Stimulated activated naive CD8-positive, alpha-beta T cell treated with anti-CD3 and anti-CD28 coated beads, Interleukin-15, amount 100 ng/mL, for 72 hours (primary cell): ENCODE measurements around the gene FAM83G.
A peak's percentile ranks its signal among the peaks of the same experiment; 100 is the strongest.

Source experiments
- ATAC-seq: fragments of 150-1000 bp; cut with Tn5 transposase; 2 replicates; pipeline ENCODE4 v1.10.0; 2021; ENCODE audit warnings: mild to moderate bottlenecking, moderate library complexity
- DNase-seq, 2 donors: peaks; one replicate each; pipeline ENCODE4 v3.0.0; 2021 to 2022
- H3K27ac Mint-ChIP-seq, 2 donors: one replicate each; pipeline ENCODE4 v1.8.0; 2022; ENCODE audit warnings: mild to moderate bottlenecking in 2 of 2, mixed read lengths in 2 of 2, moderate library complexity in 2 of 2
- H3K27me3 Mint-ChIP-seq: one replicate; pipeline ENCODE4 v1.8.0; 2022; ENCODE audit warnings: mixed read lengths
- H3K4me1 Mint-ChIP-seq: one replicate; pipeline ENCODE4 v1.8.0; 2022; ENCODE audit warnings: mild to moderate bottlenecking, mixed read lengths
- H3K4me3 Mint-ChIP-seq, 2 donors: one replicate each; pipeline ENCODE4 v1.8.0; 2022; ENCODE audit warnings: mild to moderate bottlenecking in 2 of 2, mixed read lengths in 2 of 2, moderate library complexity in 1 of 2
- H3K9me3 Mint-ChIP-seq, 2 donors: one replicate each; pipeline ENCODE4 v1.8.0; 2022; ENCODE audit warnings: mixed read lengths in 2 of 2

Gene FAM83G

DNA sequence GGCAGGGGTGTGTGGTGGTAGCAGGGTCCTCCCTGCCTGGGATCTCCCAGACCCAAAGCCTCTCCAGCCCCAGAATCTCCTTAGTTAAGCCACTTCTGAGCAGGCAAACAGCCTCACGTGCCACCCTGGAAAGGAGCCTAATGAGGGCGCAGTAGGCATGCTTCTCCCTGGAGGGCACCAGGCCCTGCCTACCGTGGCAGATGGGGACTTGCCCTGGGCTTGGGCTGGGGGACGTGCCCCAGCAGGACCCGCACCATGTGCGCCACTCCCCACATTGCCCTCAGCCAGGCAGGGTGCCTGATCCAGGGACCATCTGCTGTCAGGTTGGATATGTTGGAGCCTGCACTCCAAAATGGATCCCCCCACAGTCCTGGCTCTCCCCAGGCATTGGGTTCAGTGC lies 14.2 kb downstream of the FAM83G start:
- Mint-ChIP-seq H3K4me3 (no peak overlapping the region), H3K27ac (no peak overlapping the region), H3K27me3 (no peaks in the 10 kb centered on the region), H3K9me3 (peaks cover 5 to 7% of the 10 kb centered on the region in 2 donors), H3K4me1 (peaks cover 46% of the 10 kb centered on the region)
- ATAC-seq: no peak
- DNase-seq: no peak

DNA sequence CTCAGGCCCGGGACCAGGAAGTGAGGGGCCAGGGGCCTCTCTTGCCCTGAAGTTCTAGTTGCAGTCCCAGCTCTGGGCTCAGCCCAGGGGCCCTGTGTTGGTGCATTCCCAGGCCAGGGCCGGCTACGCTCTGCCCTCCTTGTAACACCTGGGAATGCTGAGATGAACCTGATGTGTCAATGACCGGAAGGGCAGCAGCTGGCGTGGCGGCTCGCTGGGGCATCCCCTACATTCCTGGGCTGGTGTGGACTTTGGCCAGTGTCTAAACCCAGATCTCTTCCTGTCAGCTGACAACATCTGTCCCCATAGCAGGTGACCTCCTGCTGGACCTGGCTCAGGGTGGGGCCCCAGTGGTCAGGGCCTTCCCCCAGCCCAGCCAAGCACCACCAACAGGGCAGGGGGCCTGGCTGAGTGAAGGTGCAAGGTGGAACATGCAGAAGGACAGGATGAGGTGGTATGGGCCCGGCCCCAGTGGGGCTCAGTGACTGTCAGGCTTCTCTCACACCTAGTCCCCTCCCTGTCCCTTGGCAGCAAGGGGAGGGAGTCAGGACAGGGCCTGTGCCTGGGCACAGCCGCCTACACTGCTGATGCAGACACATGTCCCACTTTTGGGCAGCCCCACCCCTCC lies 15.9 kb downstream of the FAM83G start:
- Mint-ChIP-seq H3K27me3 (no peaks in the 10 kb centered on the region), H3K27ac (no peak overlapping the region), H3K4me3 (no peak overlapping the region), H3K4me1 (peaks cover 38% of the 10 kb centered on the region), H3K9me3 (no peaks in the 10 kb centered on the region)
- DNase-seq (no peak), ATAC-seq (no peak)

DNA sequence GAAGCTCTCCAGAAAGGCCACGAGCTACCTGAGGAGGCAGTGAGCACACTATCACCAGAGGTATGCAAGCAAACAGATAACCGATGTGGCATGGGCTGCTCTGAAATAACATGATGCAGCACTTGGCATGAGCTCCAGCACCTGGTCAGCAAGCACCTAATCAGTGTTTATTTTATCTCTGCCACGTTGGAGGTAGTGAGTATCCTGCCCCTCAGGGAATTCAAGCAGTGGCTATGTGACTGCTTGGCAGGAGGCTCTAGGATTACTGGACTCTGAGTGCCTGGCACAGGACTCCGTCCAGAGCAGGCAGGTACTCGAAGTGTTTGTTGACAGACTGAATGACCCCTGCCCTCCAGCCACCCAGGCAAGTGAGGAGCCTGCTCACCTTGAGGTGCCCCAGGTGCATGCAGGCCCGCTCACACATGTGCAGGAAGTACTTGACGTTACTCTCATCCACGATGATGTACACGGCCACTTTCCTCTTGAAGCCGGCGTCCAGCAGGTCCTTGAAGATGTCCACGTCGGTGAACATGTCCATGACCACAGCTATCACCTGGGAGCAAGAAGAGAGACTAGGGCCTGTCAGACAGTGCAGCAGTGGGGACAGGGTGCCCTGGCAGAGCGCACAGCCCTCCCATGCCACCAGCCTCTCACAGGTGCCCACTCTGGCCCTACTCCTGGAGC lies 16.6 kb downstream of the FAM83G start:
- DNase-seq: no peak
- H3K27ac Mint-ChIP-seq: no peak overlapping the region
- H3K4me1 Mint-ChIP-seq: peaks cover 31% of the 10 kb centered on the region
- H3K9me3 Mint-ChIP-seq: no peaks in the 10 kb centered on the region
- no peak overlapping the region for H3K4me3 Mint-ChIP-seq
- H3K27me3 Mint-ChIP-seq: no peaks in the 10 kb centered on the region
- ATAC-seq: no peak

DNA sequence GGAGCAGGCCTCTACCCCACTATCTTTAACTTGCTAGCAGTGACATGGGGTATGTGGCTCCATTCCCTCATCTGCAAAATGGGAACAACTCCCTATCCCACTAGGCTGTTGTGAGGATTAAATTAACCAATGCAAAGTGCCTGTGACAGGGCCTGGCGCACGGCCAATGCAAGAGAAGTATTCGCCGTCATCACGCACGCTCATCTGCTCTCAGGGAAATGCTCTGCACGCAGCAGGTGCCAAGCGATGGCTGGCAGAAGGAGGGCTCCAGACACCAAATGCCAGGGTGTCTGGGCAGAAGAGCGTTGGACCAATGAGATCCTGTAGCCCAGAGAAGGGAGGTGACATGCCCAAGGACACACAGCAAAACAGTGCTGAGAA lies 17.3 kb downstream of the FAM83G start:
- Mint-ChIP-seq H3K27ac (no peak overlapping the region), H3K4me1 (peaks cover 23% of the 10 kb centered on the region), H3K27me3 (no peaks in the 10 kb centered on the region), H3K4me3 (no peak overlapping the region), H3K9me3 (no peaks in the 10 kb centered on the region)
- ATAC-seq (no peak), DNase-seq (no peak)

DNA sequence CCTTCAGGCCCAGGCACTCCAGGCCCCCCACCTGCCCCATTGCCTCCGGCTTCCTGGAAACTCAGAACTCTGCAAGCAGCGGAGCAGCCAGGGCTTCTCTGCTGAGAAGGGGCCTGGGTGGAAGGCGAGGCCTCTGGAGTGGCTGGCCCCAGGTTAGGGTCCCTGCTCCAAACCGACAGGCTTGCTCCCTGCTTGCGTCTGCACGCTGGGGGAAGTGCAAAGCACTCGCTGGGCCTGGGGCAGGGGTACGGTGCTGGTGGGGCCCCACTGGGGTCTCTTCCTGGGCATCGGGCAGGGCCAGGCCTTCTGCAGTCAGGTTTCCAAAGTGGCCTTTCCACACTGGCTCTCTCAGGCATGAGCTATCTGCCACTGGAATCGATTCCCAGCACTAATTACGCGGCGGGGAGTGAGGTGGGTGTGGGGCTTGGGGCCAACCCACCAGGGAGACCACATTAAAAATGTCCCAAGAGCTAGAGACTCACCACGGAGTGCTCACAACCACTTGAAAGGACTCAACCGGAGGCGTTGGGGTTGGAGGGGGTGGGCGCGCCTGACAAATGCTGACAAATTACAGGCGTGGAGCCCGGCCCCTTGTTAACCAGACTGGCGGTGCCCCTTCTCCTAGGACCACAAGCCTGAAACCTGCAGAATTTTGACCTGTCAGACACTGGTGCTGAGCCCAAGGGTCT lies 17.9 kb downstream of the FAM83G start:
- H3K4me3 Mint-ChIP-seq: no peak overlapping the region
- H3K27me3 Mint-ChIP-seq: no peaks in the 10 kb centered on the region
- ATAC-seq: peak; percentile 42
- peaks cover 20% of the 10 kb centered on the region for H3K4me1 Mint-ChIP-seq
- H3K9me3 Mint-ChIP-seq: no peaks in the 10 kb centered on the region
- DNase-seq: peak in 1 of 2 donors; percentile 27
- H3K27ac Mint-ChIP-seq: no peak overlapping the region

DNA sequence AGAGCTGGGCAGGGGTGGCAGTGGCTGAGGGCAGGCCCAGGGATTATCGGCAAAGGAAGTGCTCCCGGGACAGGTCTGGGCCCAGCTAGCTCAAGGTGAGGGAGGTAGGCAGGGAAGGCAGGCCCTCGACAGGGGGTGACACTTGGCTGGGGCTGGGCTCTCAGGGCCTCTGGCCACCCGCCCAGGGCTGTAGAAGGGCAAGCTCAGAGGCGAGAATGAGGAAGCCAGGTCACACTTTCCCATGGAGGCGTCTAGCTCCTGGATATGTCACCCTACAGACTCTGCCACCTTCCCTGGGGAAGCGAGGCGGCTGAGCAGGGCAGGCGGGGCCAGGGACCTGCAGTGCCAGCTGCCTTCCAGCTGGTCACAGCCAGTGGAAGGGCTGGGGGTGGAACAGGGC lies 19.1 kb downstream of the FAM83G start:
- no peak for DNase-seq
- Mint-ChIP-seq H3K9me3 (no peaks in the 10 kb centered on the region), H3K4me3 (no peak overlapping the region), H3K27ac (no peak overlapping the region), H3K27me3 (no peaks in the 10 kb centered on the region), H3K4me1 (peaks cover 20% of the 10 kb centered on the region)
- ATAC-seq: no peak

DNA sequence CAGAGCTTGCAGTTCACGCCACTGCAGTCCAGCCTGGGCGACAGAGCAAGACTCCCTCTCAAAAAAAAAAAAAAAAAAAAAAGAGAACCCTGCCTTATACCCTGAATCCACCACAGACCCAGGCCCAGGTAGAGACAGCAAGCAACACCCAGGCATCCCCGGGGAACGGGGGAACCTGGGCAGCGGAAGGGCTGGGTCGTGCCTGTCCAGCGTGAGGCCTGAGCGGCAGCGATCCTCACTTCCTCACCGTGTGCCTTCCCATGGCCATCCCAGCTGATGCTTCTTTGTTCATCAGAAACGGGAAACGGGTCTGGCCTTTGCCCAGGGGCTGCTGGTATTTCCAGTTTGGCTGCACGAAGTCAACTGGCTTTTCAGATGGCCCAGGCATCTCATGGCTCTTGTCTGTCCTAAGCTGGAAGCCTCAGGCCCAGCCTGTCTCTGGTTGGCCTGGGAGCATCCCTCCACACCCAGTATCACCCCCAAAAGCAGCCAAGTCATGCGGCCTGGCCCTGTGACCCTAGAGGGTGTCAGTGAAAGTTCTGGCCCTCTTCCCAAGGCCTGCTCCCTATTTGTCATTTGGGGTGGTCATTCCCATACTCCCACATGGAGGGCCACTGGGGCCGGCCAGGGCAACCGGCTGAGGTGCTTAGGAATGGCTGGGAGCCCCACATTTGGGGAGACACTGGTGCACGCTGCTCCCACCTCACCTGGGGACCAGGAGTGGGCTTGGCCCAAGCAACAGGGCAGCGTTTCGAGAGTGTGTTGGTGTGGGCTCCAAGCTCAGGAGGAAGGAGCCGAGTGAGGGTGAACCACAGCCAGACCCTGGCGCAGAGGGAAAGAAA lies 20.1 kb downstream of the FAM83G start:
- peak overlapping the region in 1 of 2 donors; percentile 15 for H3K27ac Mint-ChIP-seq
- DNase-seq: no peak
- no peak for ATAC-seq
- peaks cover 20% of the 10 kb centered on the region for H3K4me1 Mint-ChIP-seq
- no peak overlapping the region for H3K4me3 Mint-ChIP-seq
- no peaks in the 10 kb centered on the region for H3K27me3 Mint-ChIP-seq
- H3K9me3 Mint-ChIP-seq: no peaks in the 10 kb centered on the region

DNA sequence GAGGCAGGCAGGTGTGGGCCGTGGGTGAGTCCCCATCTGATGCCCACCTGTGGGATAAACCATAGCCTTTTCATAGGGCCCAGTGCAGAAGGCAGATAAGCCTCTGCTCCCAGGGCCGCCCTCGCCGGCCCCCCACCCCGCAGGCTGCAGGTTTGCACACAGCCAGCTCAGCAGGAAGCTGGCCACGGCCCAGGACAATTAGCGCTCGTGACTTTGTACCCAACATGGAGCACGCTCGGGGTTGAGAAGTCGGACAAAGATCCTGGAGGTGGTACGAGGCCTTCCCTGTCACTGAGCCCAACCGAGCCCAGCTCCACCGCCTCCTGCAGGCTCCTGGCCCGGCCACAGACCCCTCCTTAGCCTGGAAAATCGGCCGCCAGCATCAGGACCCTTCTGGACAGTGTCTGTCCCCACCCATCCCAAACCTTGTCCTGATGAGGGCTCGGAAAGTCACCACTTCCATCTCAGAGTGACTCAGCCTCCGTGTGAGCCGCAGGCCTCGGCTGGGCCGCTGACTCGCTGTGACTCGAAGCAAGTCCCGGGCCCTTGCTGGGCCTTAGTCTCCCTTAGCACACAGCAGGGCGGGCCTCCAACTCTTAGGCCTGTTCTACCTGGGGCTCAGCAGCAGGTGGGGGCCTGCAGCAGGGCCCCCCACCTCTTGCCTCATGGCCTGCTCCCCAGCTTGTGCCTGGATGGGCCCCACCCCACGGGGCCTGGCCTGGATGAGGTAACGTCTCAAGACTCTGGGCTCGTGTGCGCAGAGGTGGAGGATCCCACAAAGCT lies 22.7 kb downstream of the FAM83G start:
- Mint-ChIP-seq H3K4me3 (peak overlapping the region in 1 of 2 donors; percentile 24), H3K27me3 (no peaks in the 10 kb centered on the region), H3K27ac (peak overlapping the region in 1 of 2 donors; percentile 83), H3K9me3 (no peaks in the 10 kb centered on the region), H3K4me1 (peaks cover 6% of the 10 kb centered on the region)
- ATAC-seq: no peak
- no peak for DNase-seq

DNA sequence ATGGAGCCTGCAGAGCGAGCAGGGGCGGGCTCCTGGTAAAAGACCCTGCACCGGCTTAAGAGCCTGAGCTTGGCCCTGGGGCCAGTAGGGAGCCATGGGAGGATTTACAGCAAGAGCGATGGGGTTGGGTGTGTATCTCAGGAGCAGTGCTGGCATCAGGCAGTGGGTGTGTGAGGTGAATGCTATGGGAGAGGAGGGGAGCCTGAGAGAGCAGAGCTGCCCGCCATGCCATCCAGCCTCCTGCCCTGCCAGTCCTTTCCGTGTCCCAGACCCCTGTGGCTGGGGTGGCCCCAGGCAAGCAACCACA lies 23.3 kb downstream of the FAM83G start:
- Mint-ChIP-seq H3K4me3 (no peak overlapping the region), H3K27me3 (no peaks in the 10 kb centered on the region), H3K4me1 (peaks cover under 1% of the 10 kb centered on the region), H3K27ac (peak overlapping the region in 1 of 2 donors; percentile 15), H3K9me3 (no peaks in the 10 kb centered on the region)
- ATAC-seq (no peak), DNase-seq (no peak)

DNA sequence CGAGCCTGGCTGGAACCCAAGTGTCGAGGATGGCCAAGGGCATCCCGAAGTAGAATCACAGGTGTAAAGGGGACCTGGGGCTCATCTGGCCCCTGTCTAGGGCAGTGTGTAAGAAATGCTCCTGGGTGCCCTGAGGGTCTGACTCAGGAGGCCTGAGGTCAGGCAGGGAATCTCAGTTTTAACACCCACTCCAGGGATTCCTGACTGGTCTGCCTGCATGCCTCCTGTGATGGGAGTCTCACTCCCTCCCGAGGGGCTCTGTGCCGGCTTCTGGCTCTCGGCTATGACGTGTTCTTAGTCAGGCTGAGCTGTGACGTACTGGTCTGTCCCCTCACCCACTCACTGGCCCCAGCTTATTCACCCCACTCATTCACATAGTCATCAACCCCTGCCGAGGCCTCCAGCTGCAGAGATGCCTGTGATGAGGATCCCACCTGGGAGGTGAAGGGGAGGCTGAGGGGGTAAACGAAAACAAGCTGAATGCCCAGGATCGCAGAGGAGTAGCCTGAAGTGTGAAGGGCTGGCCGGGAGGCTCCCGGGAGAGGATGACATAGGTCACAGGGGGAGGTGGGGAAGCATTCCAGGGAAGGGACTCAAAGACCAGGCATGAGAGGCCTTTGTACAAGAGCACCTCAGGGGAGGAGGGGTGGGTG lies 23.8 kb downstream of the FAM83G start:
- DNase-seq: no peak
- H3K27ac Mint-ChIP-seq: peak overlapping the region; percentile 15 to 78
- ATAC-seq: no peak
- H3K27me3 Mint-ChIP-seq: no peaks in the 10 kb centered on the region
- no peak overlapping the region for H3K4me3 Mint-ChIP-seq
- H3K4me1 Mint-ChIP-seq: no peaks in the 10 kb centered on the region
- H3K9me3 Mint-ChIP-seq: no peaks in the 10 kb centered on the region

DNA sequence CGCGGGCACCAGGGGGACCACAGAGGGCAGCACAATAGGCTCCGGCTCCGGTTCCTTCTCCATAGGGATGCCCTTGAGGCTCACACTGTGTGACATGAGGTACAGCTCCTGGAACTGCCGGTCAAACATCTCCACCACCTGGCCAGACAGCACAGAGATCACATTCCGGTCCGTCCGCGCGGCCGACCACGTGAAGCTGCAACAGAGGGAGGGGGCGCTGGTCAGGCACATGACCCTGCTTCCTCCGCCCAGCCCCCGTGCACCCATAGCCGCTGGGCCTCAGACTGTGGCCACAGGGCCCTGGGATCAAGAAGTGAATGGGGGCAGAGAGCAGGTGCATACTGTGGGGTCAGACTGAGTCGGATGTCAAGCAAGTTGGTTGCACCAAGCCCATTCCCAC lies 25.9 kb downstream of the FAM83G start:
- H3K9me3 Mint-ChIP-seq: no peaks in the 10 kb centered on the region
- H3K4me3 Mint-ChIP-seq: no peak overlapping the region
- no peak for DNase-seq
- H3K27me3 Mint-ChIP-seq: no peaks in the 10 kb centered on the region
- H3K27ac Mint-ChIP-seq: no peak overlapping the region
- ATAC-seq: no peak
- peaks cover 12% of the 10 kb centered on the region for H3K4me1 Mint-ChIP-seq

DNA sequence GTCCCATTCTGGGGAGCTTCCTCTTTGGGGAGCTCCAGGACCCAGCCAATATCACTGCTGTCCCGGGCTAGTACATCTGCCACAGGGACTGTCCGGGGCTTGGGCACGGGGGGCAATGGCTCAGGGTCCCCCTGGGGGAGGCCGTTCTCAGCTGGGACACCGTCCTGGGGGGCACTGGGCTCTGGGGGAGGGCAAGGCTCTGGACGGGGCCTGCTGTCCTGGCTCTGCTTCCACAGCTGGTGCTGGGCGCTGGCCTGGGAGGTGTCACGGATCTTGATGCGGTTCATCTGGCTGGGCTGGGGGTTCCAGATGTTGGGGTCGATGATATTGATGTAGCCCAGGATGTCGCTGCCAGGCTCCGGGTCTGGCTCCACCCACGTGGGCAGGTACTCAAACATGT lies 26.5 kb downstream of the FAM83G start:
- H3K27ac Mint-ChIP-seq: no peak overlapping the region
- no peak overlapping the region for H3K4me3 Mint-ChIP-seq
- DNase-seq (no peak), ATAC-seq (no peak)
- H3K9me3 Mint-ChIP-seq: no peaks in the 10 kb centered on the region
- peaks cover 12% of the 10 kb centered on the region for H3K4me1 Mint-ChIP-seq
- H3K27me3 Mint-ChIP-seq: no peaks in the 10 kb centered on the region

DNA sequence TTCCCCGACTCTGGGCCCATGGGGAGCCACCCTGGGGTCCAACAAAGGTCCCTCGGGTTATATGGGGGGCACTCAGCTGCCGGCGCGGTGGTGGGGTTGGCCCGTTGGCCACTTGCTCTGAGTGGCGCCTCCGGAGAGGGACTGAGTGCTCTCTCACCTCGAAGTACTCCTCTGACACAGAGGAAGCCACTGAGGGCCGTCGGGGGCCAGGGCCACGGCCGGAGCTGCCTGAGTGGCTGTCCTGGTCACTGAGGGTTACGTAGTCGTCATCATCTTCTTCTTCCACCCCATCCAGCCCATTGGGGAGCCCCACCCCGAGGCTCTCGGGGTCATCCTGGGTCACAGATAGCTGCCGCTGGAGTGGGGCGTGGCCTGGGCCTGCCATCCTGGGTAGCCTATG lies 26.9 kb downstream of the FAM83G start:
- DNase-seq (no peak), ATAC-seq (no peak)
- Mint-ChIP-seq H3K4me3 (no peak overlapping the region), H3K4me1 (peaks cover 12% of the 10 kb centered on the region), H3K27me3 (no peaks in the 10 kb centered on the region), H3K27ac (no peak overlapping the region), H3K9me3 (no peaks in the 10 kb centered on the region)

DNA sequence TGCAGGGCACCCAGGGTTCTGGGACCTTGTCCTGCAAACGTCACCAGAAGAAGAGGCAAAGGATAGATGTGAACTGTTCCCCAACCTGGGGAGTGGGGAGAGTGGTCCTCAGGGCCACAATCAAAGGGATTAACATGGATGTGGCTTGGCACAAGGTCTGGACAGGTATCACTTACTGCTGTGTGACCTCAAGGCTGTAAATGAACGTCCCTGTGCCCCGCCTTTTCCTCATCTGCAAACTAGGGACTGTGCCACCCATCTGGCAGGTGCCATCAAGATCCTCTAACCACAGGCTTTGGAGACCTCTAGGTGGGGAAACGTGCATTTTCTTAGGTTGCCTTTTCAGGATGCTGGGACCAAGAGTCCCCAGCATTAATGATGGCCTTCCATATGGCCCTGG lies 27.5 kb downstream of the FAM83G start:
- DNase-seq (no peak), ATAC-seq (no peak)
- peak overlapping the region in 1 of 2 donors; percentile 33 for H3K27ac Mint-ChIP-seq
- H3K9me3 Mint-ChIP-seq: no peaks in the 10 kb centered on the region
- H3K27me3 Mint-ChIP-seq: no peaks in the 10 kb centered on the region
- peaks cover 12% of the 10 kb centered on the region for H3K4me1 Mint-ChIP-seq
- H3K4me3 Mint-ChIP-seq: no peak overlapping the region

DNA sequence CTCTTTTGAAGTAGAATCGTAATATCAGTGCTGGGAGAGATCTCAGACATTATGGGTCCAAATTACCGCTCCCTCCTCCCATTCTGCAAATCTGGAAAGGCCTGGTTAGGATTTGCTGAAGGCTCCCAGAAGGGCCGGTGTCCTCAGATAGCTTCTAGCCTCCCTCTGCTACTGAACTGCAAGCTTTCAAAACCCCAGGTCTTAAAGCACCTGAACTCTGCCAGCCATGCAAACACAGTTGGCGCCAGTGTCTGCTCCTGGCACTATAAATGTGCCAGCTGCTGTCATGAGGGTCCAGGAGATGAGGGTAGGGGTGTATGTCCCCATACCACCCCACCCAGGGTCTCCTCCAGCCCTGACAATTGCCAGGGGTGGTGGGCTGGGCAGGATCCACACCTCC lies 28.4 kb downstream of the FAM83G start:
- H3K9me3 Mint-ChIP-seq: no peaks in the 10 kb centered on the region
- H3K27ac Mint-ChIP-seq: no peak overlapping the region
- peaks cover 12% of the 10 kb centered on the region for H3K4me1 Mint-ChIP-seq
- no peak for DNase-seq
- H3K4me3 Mint-ChIP-seq: no peak overlapping the region
- no peaks in the 10 kb centered on the region for H3K27me3 Mint-ChIP-seq
- ATAC-seq: no peak
